Esophagus muscularis mucosa (tissue), 3 donors: ENCODE results near the gene GNAO1.

Experiments
- POLR2AphosphoS5 ChIP-seq, 2 donors: sonication (generic); formaldehyde crosslinking; IDR thresholded peaks; one replicate each; pipeline ENCODE4 v1.6.1; 2017; ENCODE audit warnings: antibody characterized with exemption in 2 of 2
- TF ChIP-seq, protein P1 (sequence below), 3 experiments: fragments of 200-600 bp in 2 of 3; fragments of 450-650 bp in 1 of 3; sonication (generic) in 2 of 3; IDR thresholded peaks; one replicate each; pipeline ENCODE4 v1.5.1; 2017 to 2019; ENCODE audit warnings: antibody characterized with exemption in 3 of 3, mild to moderate bottlenecking in 2 of 3, moderate library complexity in 1 of 3

DNA sequence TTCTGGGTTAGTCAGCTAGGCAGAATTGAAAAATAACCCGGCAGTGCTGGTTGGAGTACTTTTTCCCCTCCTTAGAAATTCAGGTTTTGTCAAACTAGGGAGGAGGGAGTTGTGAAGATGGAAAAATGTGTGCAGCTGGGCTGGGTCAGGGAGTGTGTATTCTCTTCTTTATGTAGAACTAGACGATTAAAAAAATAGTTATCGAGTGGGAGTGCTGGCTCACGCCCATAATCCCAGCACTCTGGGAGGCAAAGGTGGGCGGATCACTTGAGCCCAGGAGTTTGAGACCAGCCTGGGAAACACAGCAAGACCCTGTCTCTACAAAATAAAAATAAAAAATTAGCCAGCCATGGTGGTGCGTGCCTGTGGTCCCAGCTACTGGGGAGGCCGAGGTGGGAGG, 106.4 kb downstream of the GNAO1 start:
- no peak for TF ChIP-seq POLR2AphosphoS5 (IDR thresholded peaks at IDR 0.05)
- TF ChIP-seq, protein P1, sequence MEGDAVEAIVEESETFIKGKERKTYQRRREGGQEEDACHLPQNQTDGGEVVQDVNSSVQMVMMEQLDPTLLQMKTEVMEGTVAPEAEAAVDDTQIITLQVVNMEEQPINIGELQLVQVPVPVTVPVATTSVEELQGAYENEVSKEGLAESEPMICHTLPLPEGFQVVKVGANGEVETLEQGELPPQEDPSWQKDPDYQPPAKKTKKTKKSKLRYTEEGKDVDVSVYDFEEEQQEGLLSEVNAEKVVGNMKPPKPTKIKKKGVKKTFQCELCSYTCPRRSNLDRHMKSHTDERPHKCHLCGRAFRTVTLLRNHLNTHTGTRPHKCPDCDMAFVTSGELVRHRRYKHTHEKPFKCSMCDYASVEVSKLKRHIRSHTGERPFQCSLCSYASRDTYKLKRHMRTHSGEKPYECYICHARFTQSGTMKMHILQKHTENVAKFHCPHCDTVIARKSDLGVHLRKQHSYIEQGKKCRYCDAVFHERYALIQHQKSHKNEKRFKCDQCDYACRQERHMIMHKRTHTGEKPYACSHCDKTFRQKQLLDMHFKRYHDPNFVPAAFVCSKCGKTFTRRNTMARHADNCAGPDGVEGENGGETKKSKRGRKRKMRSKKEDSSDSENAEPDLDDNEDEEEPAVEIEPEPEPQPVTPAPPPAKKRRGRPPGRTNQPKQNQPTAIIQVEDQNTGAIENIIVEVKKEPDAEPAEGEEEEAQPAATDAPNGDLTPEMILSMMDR (IDR thresholded peaks at IDR 0.05), result no peak
